AG20443 (cell line): ENCODE data around the gene UBA6.

Experiments
- DNase-seq: peaks from one replicate; pipeline ENCODE4 v3.0.0; 2012; ENCODE audit warnings: low spot score, mixed read lengths

UBA6 gene

DNA sequence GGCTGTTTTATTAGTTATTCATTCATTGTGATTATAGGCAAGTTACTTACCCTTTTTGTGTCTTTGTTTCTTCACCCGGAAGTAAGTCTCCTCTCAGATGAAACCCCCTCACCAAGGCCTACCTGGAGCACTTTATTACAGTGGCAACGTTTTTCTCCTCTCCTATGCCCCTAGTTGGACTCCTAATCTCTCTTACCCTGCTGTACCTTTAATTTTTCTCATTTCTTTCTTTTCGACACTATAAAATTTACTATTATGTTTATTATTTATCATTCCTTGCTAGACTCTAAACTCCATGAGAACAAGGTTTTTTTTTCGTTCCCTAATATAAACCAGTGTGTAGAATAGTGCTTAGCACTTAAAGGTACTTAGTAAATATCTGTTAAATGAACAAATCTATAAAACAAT is 124.9 kb downstream of the UBA6 start:
- DNase-seq: no peak

DNA sequence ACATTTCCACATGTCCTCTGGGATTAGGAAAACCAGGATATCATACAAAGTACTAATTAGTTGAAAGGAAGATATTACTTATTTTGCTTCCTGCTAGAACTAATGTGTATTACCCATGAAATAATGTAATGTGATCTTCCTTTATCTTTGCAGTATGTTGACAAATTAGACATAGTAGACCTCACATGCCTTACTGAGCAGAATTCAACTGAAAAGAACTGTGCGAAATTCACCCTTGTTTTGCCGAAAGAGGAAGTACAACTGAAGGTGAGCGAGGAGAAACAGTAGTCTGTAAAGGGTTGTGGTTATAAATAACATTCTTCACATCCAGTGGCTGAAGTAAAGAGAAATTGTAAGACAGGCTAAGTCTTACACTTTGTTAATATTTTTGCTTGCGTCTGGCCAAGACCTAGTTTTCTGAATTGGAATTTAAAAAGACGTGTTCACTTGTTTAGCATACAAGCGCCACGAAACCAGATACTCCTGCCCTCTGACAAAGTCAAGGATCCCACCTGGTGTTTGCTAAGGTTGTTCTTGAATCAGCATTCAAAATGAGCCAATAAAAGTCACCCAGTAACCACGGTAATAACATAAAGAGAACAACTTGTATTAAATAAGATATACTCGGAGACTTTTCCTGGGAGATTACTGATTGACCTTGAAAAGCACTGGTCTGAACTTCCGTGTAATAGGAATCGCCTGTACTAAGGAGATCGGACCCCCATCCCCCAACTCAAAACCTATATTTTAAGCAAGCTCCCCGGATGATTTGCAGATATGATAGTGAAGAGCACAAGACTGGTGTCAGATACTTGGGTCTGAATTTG is 125.5 kb downstream of the UBA6 start:
- no peak for DNase-seq

DNA sequence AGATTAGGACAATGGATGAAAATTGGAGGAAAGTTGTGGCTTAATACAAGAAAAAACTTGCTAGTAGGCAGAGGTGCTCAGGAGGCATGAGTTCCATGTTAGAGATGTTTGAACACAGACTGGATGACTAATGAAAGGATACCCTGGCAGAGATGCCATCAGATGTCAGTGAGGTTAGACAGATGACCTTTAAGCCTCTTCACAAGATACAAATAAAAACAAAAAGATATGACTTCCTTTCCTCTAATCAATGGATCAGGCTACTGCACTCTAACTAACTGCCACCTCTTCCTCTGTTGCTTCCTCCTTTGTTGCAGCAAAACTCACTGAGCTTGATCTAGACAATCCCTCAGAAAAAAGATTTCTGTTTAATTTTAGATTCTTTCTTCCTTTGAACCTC is 127.8 kb downstream of the UBA6 start:
- DNase-seq: no peak

DNA sequence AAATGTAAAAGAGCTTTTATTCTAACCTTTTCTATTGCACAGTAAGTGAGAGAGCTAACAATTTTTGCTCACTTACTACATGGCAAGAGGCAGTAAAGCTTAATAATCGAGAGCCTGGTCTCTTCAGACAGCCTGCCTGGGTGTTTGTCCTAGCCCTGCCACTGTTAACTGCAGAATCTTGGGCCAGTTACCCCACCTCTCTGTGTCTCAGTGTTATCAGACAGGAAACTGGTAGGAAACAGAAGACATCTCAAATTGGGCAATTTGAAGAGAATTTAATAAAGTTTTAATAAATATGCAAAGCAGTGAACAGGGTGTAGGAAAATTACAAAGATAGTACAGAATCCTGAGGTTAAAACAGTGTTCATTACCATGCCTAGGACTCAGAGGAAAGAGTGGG is 129.0 kb downstream of the UBA6 start:
- DNase-seq: no peak

DNA sequence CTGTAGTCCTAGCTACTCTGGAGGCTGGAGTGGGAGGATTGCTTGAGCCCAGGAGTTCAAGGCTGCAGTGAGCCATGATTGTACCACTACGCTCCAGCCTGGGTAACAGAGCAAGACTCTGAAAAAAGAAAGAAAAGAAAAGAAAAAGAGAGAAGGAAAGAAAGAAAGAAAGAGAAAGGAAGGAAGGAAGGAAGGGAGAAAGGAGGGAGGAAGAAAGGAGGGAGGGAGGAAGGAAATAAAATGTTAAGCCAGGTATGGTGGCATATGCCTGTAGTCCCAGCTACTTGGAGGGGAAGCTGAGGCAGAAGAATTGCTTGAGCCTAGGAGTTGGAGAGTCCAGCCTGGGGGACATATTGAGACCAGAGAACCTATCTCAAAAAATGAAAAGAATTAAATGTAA is 130.4 kb downstream of the UBA6 start:
- no peak for DNase-seq

DNA sequence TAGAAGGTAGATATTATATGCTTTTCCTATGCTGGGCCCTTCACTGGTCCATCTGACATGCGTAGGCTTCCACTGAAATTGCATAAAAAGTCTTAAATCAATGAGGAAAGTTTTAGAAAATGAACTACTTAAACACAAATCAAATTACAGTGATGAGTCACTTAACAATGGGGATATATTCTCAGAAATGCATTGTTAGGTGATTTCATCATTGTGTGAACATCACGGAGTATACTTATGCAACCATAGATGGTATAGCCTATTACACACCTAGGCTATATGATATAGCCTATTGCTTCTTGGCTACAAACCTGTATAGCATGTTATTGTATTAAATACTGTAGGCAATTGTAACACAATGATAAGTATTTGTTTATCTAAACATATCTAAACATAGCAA is 132.1 kb downstream of the UBA6 start:
- no peak for DNase-seq

DNA sequence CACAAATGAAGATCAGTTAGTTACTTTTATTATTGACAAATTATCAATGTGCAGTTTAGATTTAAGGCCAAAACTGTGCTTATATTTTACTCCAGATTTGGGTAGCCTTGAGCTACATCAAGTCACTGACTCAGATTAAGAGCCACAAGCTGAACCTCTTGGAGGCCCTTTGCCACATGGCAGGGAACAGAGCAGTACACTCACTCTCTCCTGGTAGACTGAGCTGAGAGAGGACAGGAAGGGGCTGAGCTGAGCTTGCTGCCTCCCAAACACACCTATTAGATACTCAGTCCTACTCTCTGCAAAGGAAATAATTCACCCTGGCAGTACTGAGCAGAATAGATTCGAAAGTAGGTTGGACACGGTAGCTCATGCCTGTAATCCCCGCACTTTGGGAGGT is 134.6 kb downstream of the UBA6 start:
- no peak for DNase-seq

DNA sequence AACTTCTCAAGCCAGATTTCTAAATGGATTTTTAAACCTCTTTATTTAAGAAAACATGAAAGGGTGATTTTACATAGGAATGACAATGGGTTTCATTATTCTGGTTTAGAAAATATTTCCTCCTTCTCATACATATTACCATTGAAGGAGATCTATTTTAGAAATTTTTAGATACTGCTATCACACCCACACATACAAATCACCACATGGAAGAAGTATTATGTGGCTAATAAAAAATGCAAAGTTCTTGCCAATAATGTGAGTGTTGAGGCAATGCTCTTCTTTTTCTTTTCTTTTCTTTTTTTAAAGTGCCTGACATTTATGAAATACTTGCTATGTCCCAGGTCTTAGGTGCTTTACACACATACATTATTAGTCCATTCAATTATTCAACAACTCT is 135.7 kb downstream of the UBA6 start:
- DNase-seq: peak; percentile 33
